Testis (tissue), 2 donors: ENCODE data around the gene GTPBP6.

Experiments used
- CTCF ChIP-seq, 3 experiments: fragments of 450-650 bp in 2 of 3; fragments of 200-600 bp in 1 of 3; sonication (generic) in 1 of 3; IDR thresholded peaks; one replicate each; pipeline ENCODE4 v1.5.1; 2016 to 2019; ENCODE audit warnings: antibody characterized with exemption in 3 of 3, mild to moderate bottlenecking in 2 of 3, moderate library complexity in 1 of 3
- POLR2A ChIP-seq: fragments of 450-650 bp; IDR thresholded peaks from one replicate; pipeline ENCODE4 v1.6.1; 2017; ENCODE audit warnings: antibody characterized with exemption, mild to moderate bottlenecking, moderate library complexity

DNA sequence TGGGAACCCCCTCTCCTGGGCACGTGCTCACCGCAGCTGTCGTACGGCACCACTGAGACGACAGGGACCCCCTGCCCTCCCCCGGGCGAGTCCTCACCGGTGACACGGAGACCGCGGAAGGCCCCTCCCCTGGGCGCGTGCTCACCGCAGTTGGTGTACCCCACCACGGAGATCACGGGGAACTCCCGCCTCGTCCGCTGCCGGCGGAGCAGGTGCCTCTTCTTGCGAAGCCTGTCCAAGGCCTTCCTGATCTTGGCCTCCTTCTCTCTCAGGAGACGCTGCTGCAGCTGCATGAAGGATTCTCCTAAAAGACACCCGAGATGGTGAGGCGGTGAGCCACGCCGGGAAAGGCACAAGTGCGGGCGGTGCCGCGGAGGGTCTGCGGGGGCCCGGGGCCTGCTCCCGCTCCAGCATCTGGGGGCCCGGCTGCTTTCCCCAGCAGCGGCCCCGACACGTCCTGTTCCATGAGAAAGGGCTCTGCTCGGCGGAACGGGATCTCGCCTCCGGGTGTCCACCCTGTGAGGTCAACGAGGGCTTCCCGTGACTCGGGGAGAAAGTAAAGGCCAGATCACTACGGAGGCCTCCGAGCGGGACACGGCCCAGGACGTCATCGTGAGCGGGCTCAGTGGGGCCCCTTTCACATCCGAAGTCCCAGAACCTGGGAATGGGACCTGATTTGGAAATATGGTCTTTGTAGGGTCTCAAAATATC, 5.8 kb downstream of the GTPBP6 start:
- no peak for TF ChIP-seq POLR2A
- no peak for TF ChIP-seq CTCF (IDR thresholded peaks at IDR 0.05)
